Hematopoietic multipotent progenitor cell treated with erythropoietin and hydrocortisone succinate and interleukin-3 and kit ligand, for 15 days (in vitro differentiated cells): ENCODE data around the gene PLA2G5.

Experiments
- DNase-seq: peaks from one replicate; pipeline ENCODE4 v3.0.0-alpha.2; 2015; ENCODE audit warnings: low spot score

The PLA2G5 gene

GRCh38 chr1:20068722-20069121 lies 1.3 kb upstream of the PLA2G5 start:
- DNase-seq, result no peak

- DNase-seq, result no peak
These were observed 363 bp downstream of the PLA2G5 start for GRCh38 chr1:20070357-20070756.

GRCh38 chr1:20071416-20071815 lies 1.4 kb downstream of the PLA2G5 start:
- DNase-seq, result no peak

- no peak for DNase-seq
These were observed 2.8 kb downstream of the PLA2G5 start for GRCh38 chr1:20072771-20073170.

GRCh38 chr1:20073256-20073655 lies 3.3 kb downstream of the PLA2G5 start:
- no peak for DNase-seq

- no peak for DNase-seq
These were observed 4.2 kb downstream of the PLA2G5 start for GRCh38 chr1:20074055-20074724.

- no peak for DNase-seq
These were observed 4.8 kb downstream of the PLA2G5 start for GRCh38 chr1:20074725-20075171.

- DNase-seq, result no peak
These were observed 5.4 kb downstream of the PLA2G5 start for GRCh38 chr1:20075345-20075744.

GRCh38 chr1:20076223-20076622 lies 6.2 kb downstream of the PLA2G5 start:
- DNase-seq, result no peak

- no peak for DNase-seq
These were observed 6.9 kb downstream of the PLA2G5 start for GRCh38 chr1:20076710-20077461.

GRCh38 chr1:20078171-20078651 lies 8.2 kb downstream of the PLA2G5 start:
- DNase-seq, result no peak

GRCh38 chr1:20078711-20079110 lies 8.7 kb downstream of the PLA2G5 start:
- no peak for DNase-seq

GRCh38 chr1:20079661-20080305 lies 9.8 kb downstream of the PLA2G5 start:
- DNase-seq, result no peak

GRCh38 chr1:20080441-20081352 lies 10.7 kb downstream of the PLA2G5 start:
- DNase-seq, result no peak

GRCh38 chr1:20081353-20081810 lies 11.4 kb downstream of the PLA2G5 start:
- no peak for DNase-seq

GRCh38 chr1:20082772-20083171 lies 12.8 kb downstream of the PLA2G5 start:
- DNase-seq, result no peak

GRCh38 chr1:20083178-20083944 lies 13.4 kb downstream of the PLA2G5 start:
- DNase-seq, result no peak

- DNase-seq, result no peak
These were observed 16.8 kb downstream of the PLA2G5 start for GRCh38 chr1:20086800-20087199.

- no peak for DNase-seq
These were observed 17.7 kb downstream of the PLA2G5 start for GRCh38 chr1:20087668-20088067.

GRCh38 chr1:20089328-20090077 lies 19.5 kb downstream of the PLA2G5 start:
- no peak for DNase-seq
